ENCODE measurements around the gene NEFH. TPM values are rescaled to one million over a fixed set of nuclear protein-coding genes. Genes with fewer than 3 reads are reported as not detected.
"Not testable (repeated sequence)": the region's sequence is repeated elsewhere in the genome, so short reads cannot be mapped to it uniquely, and the experiment has no call there.

The NEFH gene
- total RNA-seq, 1 experiment from 2014 or later, result 5.7 TPM

GRCh38 chr22:29435236-29436136 is 44.5 kb upstream of the NEFH start:
- no peak overlapping the region for H4K91ac ChIP-seq (ENCODE audit: insufficient read length, low read depth, low read length)
- H3K4ac ChIP-seq (ENCODE audit: low read depth, low read length), result no peak overlapping the region
- no peaks in the 10 kb centered on the region for H3K79me1 ChIP-seq (ENCODE audit: insufficient read depth, low read depth, low read length, poor library complexity, severe bottlenecking)
- H3K23me2 ChIP-seq (ENCODE audit: insufficient read length, low read depth, low read length, poor library complexity, severe bottlenecking), result no peaks in the 10 kb centered on the region
- H3K14ac ChIP-seq (ENCODE audit: insufficient read depth, low read length), result no peak overlapping the region
- H3K9me3 ChIP-seq (ENCODE audit: control insufficient read depth, low read depth, low read length), result no peaks in the 10 kb centered on the region
- H4K5ac ChIP-seq (ENCODE audit: insufficient read length, low read depth, low read length), result no peak overlapping the region
- no peak overlapping the region for H3K4me2 ChIP-seq (ENCODE audit: insufficient read depth, insufficient read length, low read length)
- H4K20me1 ChIP-seq (ENCODE audit: control insufficient read depth, insufficient read depth, insufficient read length), result no peaks in the 10 kb centered on the region
- Mint-ChIP-seq H3K27me3 (ENCODE audit: low read depth) (peaks cover 13% of the 10 kb centered on the region), H3K4me3 (no peak overlapping the region), H3K27ac (no peak overlapping the region), H3K36me3 (ENCODE audit: insufficient read depth in 1 of 3, low read depth in 3 of 3) (no peaks in the 10 kb centered on the region), H3K4me1 (peaks cover 26% of the 10 kb centered on the region in 2 experiments), H3K9me3 (no peaks in the 10 kb centered on the region)
- H3K23ac ChIP-seq (ENCODE audit: insufficient read length, low read depth, low read length), result no peak overlapping the region
- H2BK120ac ChIP-seq (ENCODE audit: low read depth, low read length, poor library complexity, severe bottlenecking), result no peak overlapping the region
- no peak overlapping the region for H2BK15ac ChIP-seq (ENCODE audit: low read depth, low read length)
- no peak overlapping the region for H4K8ac ChIP-seq (replicated peaks; ENCODE audit: insufficient read length, low read depth, low read length)
- no CpG with 5 or more reads among the region's 5 CpGs for WGBS (ENCODE audit: extremely low coverage, insufficient read length, low lambda C conversion rate)
- no peaks in the 10 kb centered on the region for H3K27me3 ChIP-seq (ENCODE audit: insufficient read depth, low read length)
- H2BK20ac ChIP-seq (ENCODE audit: low read depth, low read length, poor library complexity, severe bottlenecking), result no peak overlapping the region
- no peak overlapping the region for H2BK5ac ChIP-seq (ENCODE audit: insufficient read length, low read length)
- H3K18ac ChIP-seq (ENCODE audit: insufficient read length, low read depth, low read length), result no peak overlapping the region
- no peaks in the 10 kb centered on the region for H3K79me2 ChIP-seq (ENCODE audit: insufficient read depth, low read length)
- H3K4me1 ChIP-seq (ENCODE audit: insufficient read depth, low read length), result 0 out of 2 replicates have a peak, but pooled peaks cover 3% of the 10 kb centered on the region
- H3K56ac ChIP-seq (ENCODE audit: insufficient read length, low read depth, low read length), result no peak overlapping the region
- DNase-seq, result no peak
- no peak overlapping the region for H2AFZ ChIP-seq (ENCODE audit: low read length)
- H3K27ac ChIP-seq (ENCODE audit: insufficient read length, low read depth, low read length), result no peak overlapping the region
- H3T11ph ChIP-seq (ENCODE audit: low read length), result no peak overlapping the region
- no peak overlapping the region for H3K9ac ChIP-seq (ENCODE audit: extremely low read depth, insufficient read length, low read length)
- H2AK5ac ChIP-seq (ENCODE audit: insufficient read length, low read length), result no peak overlapping the region
- no peak overlapping the region for H2BK12ac ChIP-seq (ENCODE audit: insufficient read length, low read depth, low read length)
- no peak for TF ChIP-seq CTCF (conservative IDR thresholded peaks at IDR 0.05)

DNA sequence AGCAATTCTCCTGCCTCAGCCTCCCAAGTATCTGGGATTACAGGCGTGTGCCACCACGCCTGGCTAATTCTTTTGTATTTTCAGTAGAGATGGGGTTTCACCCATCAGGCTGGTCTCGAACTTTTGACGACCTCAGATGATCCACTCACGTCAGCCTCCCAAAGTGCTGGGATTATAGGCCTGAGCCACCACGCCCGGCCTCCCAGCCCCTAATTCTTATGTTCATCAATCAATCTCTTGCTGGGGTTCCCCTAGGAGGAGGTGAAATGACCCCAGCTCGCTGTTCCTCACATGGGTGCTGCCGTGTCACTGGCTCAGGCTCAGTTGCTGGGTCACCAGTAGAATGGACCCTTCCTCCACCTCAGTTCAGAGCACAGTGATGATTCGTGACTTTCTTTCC is 41.7 kb upstream of the NEFH start, which contains the start of gene RFPL1:
Gene RFPL1 (plus strand): TSS at position 301 of the 400 bp plus-strand sequence.
- H3K4me3 Mint-ChIP-seq; H3K56ac ChIP-seq (ENCODE audit: insufficient read length, low read depth, low read length); H2BK5ac ChIP-seq (ENCODE audit: insufficient read length, low read length); H3K23me2 ChIP-seq (ENCODE audit: insufficient read length, low read depth, low read length, poor library complexity, severe bottlenecking); H3K79me1 ChIP-seq (ENCODE audit: insufficient read depth, low read depth, low read length, poor library complexity, severe bottlenecking); H3K18ac ChIP-seq (ENCODE audit: insufficient read length, low read depth, low read length); H4K5ac ChIP-seq (ENCODE audit: insufficient read length, low read depth, low read length); H3K9ac ChIP-seq (ENCODE audit: extremely low read depth, insufficient read length, low read length); H3K23ac ChIP-seq (ENCODE audit: insufficient read length, low read depth, low read length); DNase-seq; H2AK5ac ChIP-seq (ENCODE audit: insufficient read length, low read length); H3K36me3 Mint-ChIP-seq (ENCODE audit: insufficient read depth in 1 of 3, low read depth in 3 of 3); H3K9me3 Mint-ChIP-seq; H3K14ac ChIP-seq (ENCODE audit: insufficient read depth, low read length); H2BK15ac ChIP-seq (ENCODE audit: low read depth, low read length); H3T11ph ChIP-seq (ENCODE audit: low read length); H4K91ac ChIP-seq (ENCODE audit: insufficient read length, low read depth, low read length); H3K4ac ChIP-seq (ENCODE audit: low read depth, low read length); H3K27ac Mint-ChIP-seq; H4K8ac ChIP-seq (replicated peaks; ENCODE audit: insufficient read length, low read depth, low read length); H2AFZ ChIP-seq (ENCODE audit: low read length); H3K27me3 ChIP-seq (ENCODE audit: insufficient read depth, low read length); H3K27ac ChIP-seq (ENCODE audit: insufficient read length, low read depth, low read length); H4K20me1 ChIP-seq (ENCODE audit: control insufficient read depth, insufficient read depth, insufficient read length); H3K4me1 ChIP-seq (ENCODE audit: insufficient read depth, low read length); H3K4me2 ChIP-seq (ENCODE audit: insufficient read depth, insufficient read length, low read length); H2BK120ac ChIP-seq (ENCODE audit: low read depth, low read length, poor library complexity, severe bottlenecking); H3K27me3 Mint-ChIP-seq (ENCODE audit: low read depth); H3K9me3 ChIP-seq (ENCODE audit: control insufficient read depth, low read depth, low read length); H3K79me2 ChIP-seq (ENCODE audit: insufficient read depth, low read length); H2BK12ac ChIP-seq (ENCODE audit: insufficient read length, low read depth, low read length); H2BK20ac ChIP-seq (ENCODE audit: low read depth, low read length, poor library complexity, severe bottlenecking): not testable (repeated sequence)
- peaks cover 9 to 12% of the 10 kb centered on the region in 2 experiments for H3K4me1 Mint-ChIP-seq
- WGBS (ENCODE audit: extremely low coverage, insufficient read length, low lambda C conversion rate), result no CpG with 5 or more reads among the region's 10 CpGs
